H9 (cell line): ENCODE results near the gene INSYN2A. TPM values are rescaled to one million over a fixed set of nuclear protein-coding genes. Genes with fewer than 3 reads are reported as not detected.

ENCODE experiments used
- DNase-seq: peaks from one replicate; pipeline ENCODE4 v3.0.0-alpha.2; 2017
- H2AFZ ChIP-seq: one replicate; pipeline ENCODE4 v1.6.1; 2013; ENCODE audit warnings: mild to moderate bottlenecking, low read length, control low read depth, moderate library complexity
- H2AK5ac ChIP-seq: 2 replicates; pipeline ENCODE4 v1.6.1; 2013; ENCODE audit warnings: low read length, control low read depth, mixed read lengths; ENCODE audit not compliant: insufficient read length
- H2BK120ac ChIP-seq: one replicate; pipeline ENCODE4 v1.6.1; 2013; ENCODE audit warnings: low read depth, mild to moderate bottlenecking, low read length, control low read depth, inconsistent platforms; ENCODE audit not compliant: poor library complexity, severe bottlenecking
- H2BK12ac ChIP-seq: 2 replicates; pipeline ENCODE4 v1.6.1; 2013; ENCODE audit warnings: low read length, control low read depth, mixed read lengths, low read depth; ENCODE audit not compliant: insufficient read length
- H2BK15ac ChIP-seq: 2 replicates; pipeline ENCODE4 v1.6.1; 2013; ENCODE audit warnings: low read depth, low read length, control low read depth
- H2BK20ac ChIP-seq: one replicate; pipeline ENCODE4 v1.6.1; 2013; ENCODE audit warnings: low read depth, mild to moderate bottlenecking, low read length, control low read depth, inconsistent platforms; ENCODE audit not compliant: poor library complexity, severe bottlenecking
- H2BK5ac ChIP-seq: 2 replicates; pipeline ENCODE4 v1.6.1; 2013; ENCODE audit warnings: low read length, control low read depth, mixed read lengths; ENCODE audit not compliant: insufficient read length
- H3K14ac ChIP-seq: 2 replicates; pipeline ENCODE4 v1.6.1; 2013; ENCODE audit warnings: low read length, control low read depth; ENCODE audit not compliant: insufficient read depth
- H3K18ac ChIP-seq: 2 replicates; pipeline ENCODE4 v1.6.1; 2013; ENCODE audit warnings: low read depth, mild to moderate bottlenecking, mixed read lengths, low read length, control low read depth; ENCODE audit not compliant: insufficient read length
- H3K23ac ChIP-seq: 2 replicates; pipeline ENCODE4 v1.6.1; 2013; ENCODE audit warnings: low read length, control low read depth, mixed read lengths, low read depth; ENCODE audit not compliant: insufficient read length
- H3K23me2 ChIP-seq: 2 replicates; pipeline ENCODE4 v1.6.1; 2013; ENCODE audit warnings: low read depth, mild to moderate bottlenecking, mixed read lengths, low read length, control low read depth; ENCODE audit not compliant: insufficient read length, poor library complexity, severe bottlenecking
- H3K27ac ChIP-seq: 2 replicates; pipeline ENCODE4 v1.5.1; 2013; ENCODE audit warnings: low read length, control low read depth, mixed read lengths, low read depth; ENCODE audit not compliant: insufficient read length
- H3K27me3 ChIP-seq: 2 replicates; pipeline ENCODE4 v1.6.1; 2013; ENCODE audit warnings: low read length, control low read depth, inconsistent platforms; ENCODE audit not compliant: insufficient read depth
- H3K4ac ChIP-seq: 2 replicates; pipeline ENCODE4 v1.6.1; 2013; ENCODE audit warnings: low read depth, mild to moderate bottlenecking, control low read depth, inconsistent platforms, low read length, moderate library complexity
- H3K4me1 ChIP-seq: 2 replicates; pipeline ENCODE4 v1.6.1; 2013; ENCODE audit warnings: low read length, control low read depth, inconsistent platforms; ENCODE audit not compliant: insufficient read depth
- H3K4me2 ChIP-seq: 2 replicates; pipeline ENCODE4 v1.6.1; 2013; ENCODE audit warnings: low read length, control low read depth, mixed read lengths; ENCODE audit not compliant: insufficient read length, insufficient read depth
- H3K56ac ChIP-seq: 2 replicates; pipeline ENCODE4 v1.6.1; 2013; ENCODE audit warnings: low read depth, mild to moderate bottlenecking, mixed read lengths, low read length, control low read depth; ENCODE audit not compliant: insufficient read length
- H3K79me1 ChIP-seq: 2 replicates; pipeline ENCODE4 v1.6.1; 2013; ENCODE audit warnings: low read depth, mild to moderate bottlenecking, moderate library complexity, low read length, control low read depth, inconsistent platforms; ENCODE audit not compliant: insufficient read depth, poor library complexity, severe bottlenecking
- H3K79me2 ChIP-seq: 2 replicates; pipeline ENCODE4 v1.6.1; 2013; ENCODE audit warnings: low read length, control low read depth, inconsistent platforms; ENCODE audit not compliant: insufficient read depth
- H3K9ac ChIP-seq: 2 replicates; pipeline ENCODE4 v1.6.1; 2013; ENCODE audit warnings: low read length, control low read depth, mixed read lengths; ENCODE audit not compliant: insufficient read length; ENCODE audit errors: extremely low read depth
- H3K9me3 ChIP-seq: one replicate; pipeline ENCODE4 v1.6.1; 2013; ENCODE audit warnings: low read depth, low read length, inconsistent platforms; ENCODE audit not compliant: control insufficient read depth
- H3T11ph ChIP-seq: one replicate; pipeline ENCODE4 v1.6.1; 2013; ENCODE audit warnings: mild to moderate bottlenecking, low read length, control low read depth, inconsistent platforms
- H4K20me1 ChIP-seq: one replicate; pipeline ENCODE4 v1.6.1; 2013; ENCODE audit not compliant: control insufficient read depth, insufficient read length, insufficient read depth
- H4K5ac ChIP-seq: 2 replicates; pipeline ENCODE4 v1.6.1; 2013; ENCODE audit warnings: low read depth, mild to moderate bottlenecking, mixed read lengths, low read length, control low read depth; ENCODE audit not compliant: insufficient read length
- H4K8ac ChIP-seq: replicated peaks from 2 replicates; pipeline ENCODE4 v1.6.1; 2013; ENCODE audit warnings: low read length, control low read depth, mixed read lengths, low read depth; ENCODE audit not compliant: insufficient read length
- H4K91ac ChIP-seq: 2 replicates; pipeline ENCODE4 v1.6.1; 2013; ENCODE audit warnings: low read depth, mild to moderate bottlenecking, moderate library complexity, mixed read lengths, low read length, control low read depth; ENCODE audit not compliant: insufficient read length
- H3K27ac Mint-ChIP-seq, 3 experiments: 2 replicates in 2 of 3; 3 replicates in 1 of 3; pipeline ENCODE4 v1.8.0; 2020 to 2021; ENCODE audit warnings: mixed read lengths in 3 of 3, mild to moderate bottlenecking in 1 of 3, moderate library complexity in 1 of 3
- H3K27me3 Mint-ChIP-seq: 2 replicates; pipeline ENCODE4 v1.8.0; 2021; ENCODE audit warnings: low read depth, mild to moderate bottlenecking, moderate library complexity, mixed read lengths
- H3K36me3 Mint-ChIP-seq, 3 experiments: 2 replicates in 2 of 3; 3 replicates in 1 of 3; pipeline ENCODE4 v1.8.0; 2020 to 2021; ENCODE audit warnings: low read depth in 3 of 3, mixed read lengths in 3 of 3; ENCODE audit not compliant: insufficient read depth in 1 of 3
- H3K4me1 Mint-ChIP-seq, 2 experiments: 2 replicates each; pipeline ENCODE4 v1.8.0; 2020; ENCODE audit warnings: mixed read lengths in 2 of 2
- H3K4me3 Mint-ChIP-seq, 2 experiments: 2 replicates in 1 of 2; 3 replicates in 1 of 2; pipeline ENCODE4 v1.8.0; 2020 to 2021; ENCODE audit warnings: mild to moderate bottlenecking in 2 of 2, mixed read lengths in 2 of 2, moderate library complexity in 1 of 2
- H3K9me3 Mint-ChIP-seq, 2 experiments: 2 replicates in 1 of 2; 3 replicates in 1 of 2; pipeline ENCODE4 v1.8.0; 2020; ENCODE audit warnings: mild to moderate bottlenecking in 2 of 2, mixed read lengths in 2 of 2, moderate library complexity in 1 of 2
- CTCF ChIP-seq: fragments of 200-600 bp; sonication (generic); conservative IDR thresholded peaks from 3 replicates; pipeline ENCODE4 v1.8.0; 2021; ENCODE audit warnings: antibody characterized with exemption, mild to moderate bottlenecking
- WGBS: extraction: QIAGEN DNeasy Blood & Tissue Kit; methylation state at CpG from one replicate; pipeline ENCODE4 v1.1.7; 2013; ENCODE audit warnings: missing lambda C conversion rate, low lambda C conversion rate, mixed read lengths; ENCODE audit not compliant: insufficient read length; ENCODE audit errors: extremely low coverage; 5-methylcytosine and 5-hydroxymethylcytosine counted together
- total RNA-seq: library from RNA; stranded (reverse); gene quantifications from 2 replicates; pipeline ENCODE4 v1.2.1, GENCODE V29; 2021

Gene INSYN2A
- total RNA-seq, 1 experiment from 2014 or later = 0.09 TPM

- H3K23me2 ChIP-seq = no peaks in the 10 kb centered on the region
- H3K27ac Mint-ChIP-seq = peak overlapping the region in 2 of 3 experiments; percentile 41 to 48; a peak in 2 of 7 replicates
- H4K20me1 ChIP-seq = no peaks in the 10 kb centered on the region
- no peak overlapping the region for H2BK12ac ChIP-seq
- H3K36me3 Mint-ChIP-seq = peaks cover 0 to 3% (median 0%) of the 10 kb centered on the region in 3 experiments; a peak in 4 of 7 replicates
- H3T11ph ChIP-seq = no peak overlapping the region
- H3K27ac ChIP-seq = no peak overlapping the region
- no peak overlapping the region for H4K8ac ChIP-seq
- H2AFZ ChIP-seq = no peak overlapping the region
- H3K56ac ChIP-seq = no peak overlapping the region
- H4K5ac ChIP-seq = no peak overlapping the region
- peaks cover 54 to 68% of the 10 kb centered on the region in 2 experiments for H3K4me1 Mint-ChIP-seq
- TF ChIP-seq CTCF = no peak
- no peak overlapping the region for H2BK20ac ChIP-seq
- no peak overlapping the region for H4K91ac ChIP-seq
- no peaks in the 10 kb centered on the region for H3K9me3 Mint-ChIP-seq
- no peak overlapping the region for H3K4ac ChIP-seq
- no peak overlapping the region for H3K23ac ChIP-seq
- H2BK5ac ChIP-seq = no peak overlapping the region
- no peak overlapping the region for H3K18ac ChIP-seq
- H3K9ac ChIP-seq = no peak overlapping the region
- H3K27me3 Mint-ChIP-seq = no peaks in the 10 kb centered on the region
- H3K9me3 ChIP-seq = no peaks in the 10 kb centered on the region
- DNase-seq = no peak
- H3K79me1 ChIP-seq = no peaks in the 10 kb centered on the region
- WGBS = no CpG with 5 or more reads among the region's 2 CpGs
- no peak overlapping the region for H2AK5ac ChIP-seq
- H3K4me3 Mint-ChIP-seq = no peak overlapping the region
- no peak overlapping the region for H3K14ac ChIP-seq
- no peaks in the 10 kb centered on the region for H3K79me2 ChIP-seq
- no peaks in the 10 kb centered on the region for H3K27me3 ChIP-seq
- no peak overlapping the region for H2BK120ac ChIP-seq
- H2BK15ac ChIP-seq = no peak overlapping the region
- H3K4me1 ChIP-seq = peaks cover 21% of the 10 kb centered on the region; the same call in 1 of the 2 replicates
- no peak overlapping the region for H3K4me2 ChIP-seq
Observed at GRCh38 chr10:127148933-127149220, 47.5 kb downstream of the INSYN2A start.
